Mammary epithelial cell (primary cell): ENCODE data around the gene ZCCHC24.

Experiments used
- EZH2 ChIP-seq: IDR thresholded peaks from 2 replicates; pipeline ENCODE4 v1.6.1; 2012; ENCODE audit warnings: low read length, inconsistent platforms, borderline replicate concordance
- TF ChIP-seq, protein P1 (sequence below), 2 donors: IDR thresholded peaks in 1 of 2; conservative IDR thresholded peaks in 1 of 2; 2 replicates each; pipeline ENCODE4 v1.5.1; 2011 to 2012; ENCODE audit warnings: inconsistent platforms in 2 of 2, low read length in 2 of 2, mild to moderate bottlenecking in 2 of 2, control low read depth in 1 of 2, low read depth in 1 of 2; ENCODE audit not compliant: insufficient read depth in 1 of 2; ENCODE audit errors: extremely low read depth in 1 of 2

DNA sequence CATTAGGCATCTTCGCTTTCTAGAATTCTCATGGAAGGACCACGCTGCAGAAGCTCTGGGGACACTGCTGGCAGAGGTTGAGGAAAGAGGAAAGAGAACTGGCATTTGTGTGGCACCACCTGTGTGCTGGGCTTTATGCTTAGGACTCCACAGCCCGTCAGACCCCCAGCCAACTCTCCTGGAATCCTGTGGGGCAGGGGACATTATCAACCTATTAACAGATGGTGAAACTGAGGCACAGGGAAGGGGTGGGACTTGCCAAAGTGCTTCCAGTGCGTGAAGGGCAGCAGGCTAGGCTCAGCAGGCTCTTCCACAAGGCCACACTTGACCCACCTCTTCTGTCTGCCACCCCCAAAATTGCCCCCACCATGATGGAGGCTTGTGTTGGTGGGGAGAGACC lies 46.8 kb downstream of the ZCCHC24 start:
- TF ChIP-seq, protein P1, sequence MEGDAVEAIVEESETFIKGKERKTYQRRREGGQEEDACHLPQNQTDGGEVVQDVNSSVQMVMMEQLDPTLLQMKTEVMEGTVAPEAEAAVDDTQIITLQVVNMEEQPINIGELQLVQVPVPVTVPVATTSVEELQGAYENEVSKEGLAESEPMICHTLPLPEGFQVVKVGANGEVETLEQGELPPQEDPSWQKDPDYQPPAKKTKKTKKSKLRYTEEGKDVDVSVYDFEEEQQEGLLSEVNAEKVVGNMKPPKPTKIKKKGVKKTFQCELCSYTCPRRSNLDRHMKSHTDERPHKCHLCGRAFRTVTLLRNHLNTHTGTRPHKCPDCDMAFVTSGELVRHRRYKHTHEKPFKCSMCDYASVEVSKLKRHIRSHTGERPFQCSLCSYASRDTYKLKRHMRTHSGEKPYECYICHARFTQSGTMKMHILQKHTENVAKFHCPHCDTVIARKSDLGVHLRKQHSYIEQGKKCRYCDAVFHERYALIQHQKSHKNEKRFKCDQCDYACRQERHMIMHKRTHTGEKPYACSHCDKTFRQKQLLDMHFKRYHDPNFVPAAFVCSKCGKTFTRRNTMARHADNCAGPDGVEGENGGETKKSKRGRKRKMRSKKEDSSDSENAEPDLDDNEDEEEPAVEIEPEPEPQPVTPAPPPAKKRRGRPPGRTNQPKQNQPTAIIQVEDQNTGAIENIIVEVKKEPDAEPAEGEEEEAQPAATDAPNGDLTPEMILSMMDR (conservative IDR thresholded peaks at IDR 0.05 in 1 of 2, IDR thresholded peaks at IDR 0.05 in 1 of 2; ENCODE audit: extremely low read depth in 1 of 2, insufficient read depth in 1 of 2, low read depth in 1 of 2, low read length in 2 of 2) = no peak
- TF ChIP-seq EZH2 = no peak
